ENCODE measurements around the gene GABRR2.

The GABRR2 gene

GRCh38 chr6:89278956-89279355 is 36.1 kb downstream of the GABRR2 start (continued):
- no peak for TF ChIP-seq ZNF138 (tag by site-specific recombination; IDR thresholded peaks at IDR 0.05; ENCODE audit: borderline replicate concordance)
- TF ChIP-seq PATZ1 (tag by site-specific recombination; IDR thresholded peaks at IDR 0.05), result no peak
- TF ChIP-seq PRDM10 (tag by site-specific recombination; IDR thresholded peaks at IDR 0.05), result no peak
- TF ChIP-seq RBAK (tag by site-specific recombination; IDR thresholded peaks at IDR 0.05), result no peak
- TF ChIP-seq ZEB2 (tag by site-specific recombination; IDR thresholded peaks at IDR 0.05), result no peak

GRCh38 chr6:89275900-89276299 is 39.2 kb downstream of the GABRR2 start:
- CTCF ChIA-PET, result interaction anchor here (0.5 to 0.6 kb wide), 2 partner anchors 34 to 288 kb away, joined by 3 read pairs; no protein-coding TSS in a partner anchor
- no peak overlapping the region for H3K27ac ChIP-seq (ENCODE audit: extremely low read depth, low read depth, low read length)
- H3K9me3 ChIP-seq (ENCODE audit: control insufficient read depth, insufficient read depth, low read depth, low read length), result no peaks in the 10 kb centered on the region
- POLR2A ChIA-PET, result no interaction called here
- no peaks in the 10 kb centered on the region for H3K36me3 ChIP-seq (ENCODE audit: control insufficient read depth in 2 of 2, insufficient read depth in 1 of 2, low read length in 2 of 2)
- H3K4me1 ChIP-seq (ENCODE audit: control insufficient read depth, insufficient read depth, low read length), result no peaks in the 10 kb centered on the region
- no peak for TF ChIP-seq ZNF37A (tag by site-specific recombination; IDR thresholded peaks at IDR 0.05)
- TF ChIP-seq ZNF221 (tag by site-specific recombination; IDR thresholded peaks at IDR 0.05; ENCODE audit: borderline replicate concordance), result no peak
- TF ChIP-seq ZNF785 (tag by site-specific recombination; IDR thresholded peaks at IDR 0.05), result no peak
- no peak for TF ChIP-seq ZNF529 (tag by site-specific recombination; IDR thresholded peaks at IDR 0.05; ENCODE audit: insufficient replicate concordance)
- TF ChIP-seq ZNF777 (tag by site-specific recombination; IDR thresholded peaks at IDR 0.05; ENCODE audit: borderline replicate concordance), result no peak
- no peak for TF ChIP-seq ZFP37 (tag by site-specific recombination; IDR thresholded peaks at IDR 0.05)
- no peak for TF ChIP-seq ZIC2 (tag by site-specific recombination; IDR thresholded peaks at IDR 0.05)
- no peak for TF ChIP-seq MEIS1 (CRISPR knock-in tag; IDR thresholded peaks at IDR 0.05; ENCODE audit: borderline replicate concordance)
- TF ChIP-seq PRDM4 (tag by site-specific recombination; IDR thresholded peaks at IDR 0.05), result no peak
- TF ChIP-seq ZBTB21 (tag by site-specific recombination; IDR thresholded peaks at IDR 0.05), result no peak
- no peak for TF ChIP-seq ZNF423 (tag by site-specific recombination; IDR thresholded peaks at IDR 0.05)
- no peak for TF ChIP-seq ZNF701 (tag by site-specific recombination; IDR thresholded peaks at IDR 0.05)
- no peak for TF ChIP-seq ZNF2 (tag by site-specific recombination; IDR thresholded peaks at IDR 0.05)
- TF ChIP-seq ZNF174 (tag by site-specific recombination; IDR thresholded peaks at IDR 0.05), result no peak
- no peak overlapping the region for H3K4me3 ChIP-seq (ENCODE audit: low read depth, low read length)
